SK-N-MC (cell line): ENCODE results near the gene DTWD2.
A peak's percentile ranks its signal among the peaks of the same experiment; 100 is the strongest.

Experiments used
- EZH2 ChIP-seq: fragments of 200-600 bp; sonication (generic); IDR thresholded peaks from one replicate; pipeline ENCODE4 v1.6.1; 2017; ENCODE audit warnings: antibody characterized with exemption
- POLR2AphosphoS5 ChIP-seq: IDR thresholded peaks from 2 replicates; pipeline ENCODE4 v1.6.1; 2012; ENCODE audit warnings: mild to moderate bottlenecking, low read depth, low read length, borderline replicate concordance

GRCh38 chr5:118987988-118988865, at the start of gene DTWD2:
- TF ChIP-seq EZH2: no peak
- peak; percentile 62 for TF ChIP-seq POLR2AphosphoS5
